Ammon's horn (tissue), 1 donor: ENCODE results near the gene SREK1.

Experiments
- DNase-seq: peaks from one replicate; pipeline ENCODE4 v3.0.0-alpha.2; 2016; ENCODE audit warnings: low spot score

Gene SREK1

DNA sequence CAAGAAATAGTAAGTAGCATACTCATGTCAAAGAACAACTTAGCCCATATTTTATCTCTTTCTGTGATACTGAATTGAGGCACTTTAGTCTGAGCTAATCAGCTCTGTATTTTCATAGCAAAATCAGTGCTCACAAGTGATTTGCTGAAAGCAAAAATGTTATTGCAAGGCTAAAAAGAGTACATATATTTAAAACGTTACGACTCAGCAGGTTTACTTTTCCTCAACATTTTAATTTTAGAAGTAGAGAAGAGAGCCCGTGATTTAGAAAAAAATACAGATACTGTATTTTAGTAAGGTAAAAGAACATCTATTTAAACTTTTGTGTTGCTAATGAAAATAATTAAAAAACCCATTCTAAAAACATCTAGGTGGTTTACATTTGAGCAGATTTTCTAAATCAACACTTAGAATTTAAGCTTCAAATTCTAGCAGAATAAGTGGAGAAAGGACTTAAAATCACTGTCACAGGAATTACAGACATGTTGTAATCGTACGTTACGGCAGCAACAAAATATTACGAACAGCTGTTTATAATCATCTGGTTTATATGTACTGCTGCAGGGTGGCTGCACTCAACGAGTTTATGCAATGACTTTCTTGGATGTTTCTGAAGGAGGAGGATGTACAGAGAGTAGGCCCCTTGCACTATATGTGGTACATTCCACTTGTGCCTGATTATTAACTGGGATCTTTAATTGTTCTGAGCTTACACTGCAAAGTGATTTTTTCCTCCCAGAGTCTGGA lies 20.1 kb downstream of the SREK1 start:
- no peak for DNase-seq

DNA sequence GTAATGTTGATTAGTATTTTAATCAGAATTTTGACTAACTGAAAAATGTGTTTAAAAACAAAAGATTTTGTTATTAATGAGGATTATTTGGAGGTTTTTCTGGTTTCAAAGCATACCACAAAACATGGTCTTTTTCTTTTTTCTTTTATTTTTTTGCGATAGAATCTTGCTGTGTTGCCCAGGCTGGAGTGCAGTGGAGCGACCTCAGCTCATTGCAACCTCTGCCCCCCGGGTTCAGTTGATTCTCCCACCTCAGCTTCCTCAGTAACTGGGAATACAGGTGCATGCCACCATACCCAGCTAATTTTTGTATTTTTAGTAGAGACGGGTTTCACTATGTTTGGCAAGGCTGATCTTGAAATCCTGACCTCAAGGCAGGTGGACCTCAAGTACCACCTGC lies 24.1 kb downstream of the SREK1 start:
- DNase-seq: no peak

DNA sequence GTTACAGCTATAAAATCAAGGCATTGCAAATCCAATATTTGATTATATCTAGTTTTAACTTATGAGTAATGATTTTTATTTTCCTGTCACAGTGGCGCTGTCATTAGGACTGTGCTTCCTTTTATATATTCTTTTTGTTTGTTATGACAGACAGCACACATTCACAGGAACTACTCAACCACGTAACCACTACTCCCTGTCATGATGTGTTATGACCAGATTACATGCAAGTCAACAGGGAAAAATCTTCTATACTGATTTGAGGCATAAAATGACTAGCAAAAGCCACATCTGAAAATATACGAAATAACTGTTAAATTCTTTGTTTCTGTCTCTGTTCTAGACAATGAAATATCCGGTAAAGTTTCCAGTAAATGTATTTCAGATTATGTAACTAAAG lies 25.4 kb downstream of the SREK1 start:
- DNase-seq: no peak

DNA sequence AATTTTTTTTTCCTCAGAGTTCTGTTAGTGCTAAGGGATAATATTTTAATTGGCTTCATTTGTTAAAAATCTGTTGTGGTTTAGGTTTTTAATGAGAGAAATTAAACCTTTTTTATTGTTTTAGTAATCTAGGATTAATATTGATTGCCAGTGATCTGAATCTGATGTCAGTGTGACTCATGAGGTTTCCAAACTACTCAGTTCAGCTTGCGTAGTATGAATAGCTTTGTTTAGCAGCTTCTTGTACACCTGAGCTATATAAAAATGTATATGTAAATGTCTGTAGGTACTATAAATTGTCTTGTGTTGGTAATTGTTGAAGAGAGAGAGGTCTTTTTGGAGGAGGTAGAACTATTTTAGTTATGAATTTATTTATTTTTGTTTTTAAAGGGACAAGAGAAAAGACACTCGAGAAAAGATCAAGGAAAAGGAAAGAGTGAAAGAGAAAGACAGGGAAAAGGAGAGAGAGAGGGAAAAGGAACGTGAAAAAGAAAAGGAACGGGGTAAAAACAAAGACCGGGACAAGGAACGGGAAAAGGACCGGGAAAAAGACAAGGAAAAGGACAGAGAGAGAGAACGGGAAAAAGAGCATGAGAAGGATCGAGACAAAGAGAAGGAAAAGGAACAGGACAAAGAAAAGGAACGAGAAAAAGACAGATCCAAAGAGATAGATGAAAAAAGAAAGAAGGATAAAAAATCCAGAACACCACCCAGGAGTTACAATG lies 26.3 kb downstream of the SREK1 start:
- no peak for DNase-seq

DNA sequence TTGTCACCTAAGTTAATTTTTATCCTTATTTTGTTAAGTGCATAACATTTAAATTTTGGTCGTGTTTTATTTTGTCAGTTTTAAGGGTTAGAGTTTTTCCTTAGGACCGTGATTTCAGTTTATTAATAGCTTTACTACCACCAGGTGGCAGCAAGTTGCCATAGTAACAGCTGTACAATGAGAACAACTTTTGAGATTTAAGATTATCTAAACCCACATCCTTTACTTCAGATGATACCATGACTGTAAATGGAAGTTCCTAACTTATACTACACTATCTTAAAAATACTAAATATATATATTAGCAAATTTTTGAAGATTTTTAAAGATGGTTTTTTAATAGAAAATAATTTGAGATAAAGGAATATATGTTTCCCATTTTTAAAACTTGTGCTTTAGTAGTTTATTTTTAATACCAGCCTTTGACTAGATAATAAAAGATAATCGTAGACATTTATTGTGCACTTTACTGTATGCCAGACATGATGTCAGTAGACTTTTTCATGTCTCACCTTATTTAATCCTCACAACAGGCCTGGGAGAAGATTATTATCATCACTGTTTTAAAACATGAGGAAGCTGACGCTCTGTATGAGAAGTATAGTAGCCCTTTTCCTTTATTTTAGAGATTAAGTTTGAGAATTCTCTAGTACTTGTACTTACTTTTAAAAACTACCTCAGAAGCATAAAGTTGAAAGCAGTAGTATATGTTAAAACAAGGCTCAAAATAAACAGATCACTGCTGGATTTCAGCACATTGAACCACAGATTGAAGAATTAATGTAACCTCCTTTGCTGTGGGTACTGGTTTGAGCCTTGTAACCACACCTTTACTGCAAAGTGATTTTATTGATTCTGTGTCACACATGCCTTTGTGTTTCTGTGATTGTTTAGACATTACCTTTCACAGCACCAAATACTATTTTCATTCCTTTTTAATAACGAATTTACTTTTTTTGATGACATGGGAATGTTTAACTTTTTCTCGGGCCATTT lies 27.5 kb downstream of the SREK1 start:
- peak; percentile 63 for DNase-seq

DNA sequence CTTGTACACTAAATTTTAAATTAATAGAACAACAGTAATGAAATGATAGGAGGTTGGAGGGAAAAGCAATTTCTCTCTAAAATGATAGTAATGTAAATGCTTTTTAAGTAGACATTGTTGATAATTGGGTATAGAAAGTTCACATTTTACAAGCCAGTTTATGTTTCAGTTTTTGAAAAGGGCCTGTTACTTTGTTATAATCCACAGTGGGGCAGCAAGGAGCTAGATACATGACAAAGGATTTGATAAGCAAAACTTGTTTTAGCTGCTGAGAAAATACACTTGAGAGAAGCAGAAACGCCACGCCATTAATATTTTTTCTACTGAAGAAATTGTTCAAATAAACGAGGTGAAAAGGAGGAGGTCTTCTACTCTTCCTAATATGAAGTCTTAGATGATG lies 30.2 kb downstream of the SREK1 start:
- DNase-seq: peak; percentile 54

DNA sequence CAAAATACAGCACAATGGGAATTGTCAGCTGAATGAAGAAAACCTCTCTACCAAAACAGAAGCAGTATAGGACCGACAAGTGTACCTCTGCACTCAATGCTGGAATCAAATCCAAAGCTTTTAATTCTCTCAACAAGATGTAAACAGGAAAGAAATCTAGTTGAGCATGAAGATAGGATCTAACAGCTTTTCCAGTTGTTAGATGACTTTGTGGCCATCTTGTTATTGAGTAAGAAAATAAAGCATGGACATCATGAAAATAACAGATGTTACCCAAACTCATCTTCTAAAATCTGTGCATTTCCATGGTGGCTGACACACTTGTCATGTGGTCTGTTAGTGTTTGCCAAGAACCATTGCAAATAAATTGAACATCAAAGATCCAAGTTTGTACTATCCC lies 34.7 kb downstream of the SREK1 start:
- no peak for DNase-seq

DNA sequence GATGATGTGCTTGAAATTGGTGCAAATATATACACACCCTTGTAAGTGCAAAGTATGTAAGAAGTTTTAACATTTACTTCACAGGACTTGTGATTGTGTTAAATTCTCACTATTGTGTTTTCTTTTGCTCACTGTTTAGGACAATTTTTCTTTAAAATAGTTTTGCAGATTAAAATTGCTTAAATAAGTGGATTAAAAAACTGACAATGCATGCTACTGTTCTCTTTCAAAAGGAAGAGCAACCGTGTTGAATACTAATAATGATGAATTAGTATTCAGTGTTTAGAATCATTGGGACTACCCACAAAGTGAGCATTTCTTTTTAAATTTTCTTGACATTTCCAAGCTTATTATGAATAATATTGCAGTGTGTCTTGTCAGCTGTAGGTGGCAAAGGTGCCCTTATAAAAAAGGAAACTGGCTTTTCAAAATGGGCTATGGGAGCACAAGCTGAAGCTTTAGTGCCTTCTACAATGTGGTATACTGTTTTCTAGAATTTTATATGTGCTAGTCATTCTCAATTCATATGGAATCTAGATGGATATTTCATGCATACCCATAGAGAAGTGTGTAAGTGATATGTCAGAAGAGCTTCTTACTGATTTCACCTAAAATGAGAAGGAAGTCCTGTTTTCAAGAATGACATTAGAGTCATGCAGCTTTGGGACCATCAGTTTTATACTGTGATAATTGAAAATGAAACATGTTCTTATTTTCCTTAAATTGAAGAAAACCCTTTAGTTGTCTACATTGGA lies 35.4 kb downstream of the SREK1 start:
- no peak for DNase-seq

DNA sequence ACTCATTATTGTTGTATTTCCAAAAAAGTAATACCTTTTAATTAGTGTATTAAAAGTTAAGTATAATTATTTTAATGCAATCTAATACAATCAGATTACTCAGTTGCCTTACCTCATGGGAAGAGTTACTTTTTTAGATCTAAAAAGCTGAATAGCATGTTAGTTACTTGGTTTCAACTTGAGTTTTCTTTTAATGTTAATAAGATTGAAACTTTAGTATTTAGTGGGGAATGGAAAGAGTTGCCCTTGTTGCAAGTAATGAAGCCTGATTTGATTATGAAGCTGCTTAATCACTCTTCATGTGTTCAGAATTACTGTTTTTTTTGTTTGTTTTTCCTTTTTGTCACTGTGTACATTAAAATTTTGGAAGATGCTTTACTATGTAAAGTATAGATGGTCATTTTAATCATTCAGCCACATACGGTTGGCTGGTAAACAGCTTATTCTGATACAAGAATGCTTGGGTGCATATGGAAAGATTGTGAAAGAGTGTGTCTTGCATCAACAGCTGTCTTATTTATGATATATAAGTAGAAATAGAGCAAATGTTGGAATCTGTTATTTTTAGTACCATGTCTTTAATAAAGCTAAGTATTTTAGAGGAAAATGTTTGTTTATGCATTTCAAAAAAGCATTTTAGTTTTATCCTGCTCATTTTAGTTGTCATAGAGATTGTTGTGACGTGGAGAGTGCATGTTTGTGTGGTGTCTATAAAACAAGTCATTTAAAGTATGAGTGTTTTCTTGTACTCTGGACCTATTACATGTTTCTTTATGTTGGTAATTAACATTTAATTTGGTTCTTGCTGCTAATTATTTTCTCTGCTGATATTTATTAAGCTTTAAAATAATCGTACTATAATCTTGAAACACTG lies 36.4 kb downstream of the SREK1 start:
- DNase-seq: no peak

DNA sequence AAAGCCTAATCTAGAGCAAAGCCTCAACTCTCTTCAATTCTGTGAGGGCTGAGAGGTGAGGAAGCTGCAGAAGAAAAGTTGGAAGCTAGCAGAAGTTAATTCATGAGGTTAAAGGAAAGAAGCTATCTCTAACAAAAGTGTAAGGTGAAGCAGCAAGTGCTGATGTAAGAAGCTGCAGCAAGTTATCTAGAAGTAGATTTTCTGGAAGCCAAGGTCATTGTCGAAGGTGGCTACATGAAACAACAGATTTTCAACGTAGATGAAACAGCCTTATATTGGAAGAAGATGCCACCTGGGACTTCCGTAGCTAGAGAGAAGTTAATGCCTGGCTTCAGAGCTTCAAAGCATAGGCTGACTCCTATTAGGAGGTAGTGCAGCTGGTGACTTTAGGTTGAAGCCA lies 42.0 kb downstream of the SREK1 start:
- no peak for DNase-seq

DNA sequence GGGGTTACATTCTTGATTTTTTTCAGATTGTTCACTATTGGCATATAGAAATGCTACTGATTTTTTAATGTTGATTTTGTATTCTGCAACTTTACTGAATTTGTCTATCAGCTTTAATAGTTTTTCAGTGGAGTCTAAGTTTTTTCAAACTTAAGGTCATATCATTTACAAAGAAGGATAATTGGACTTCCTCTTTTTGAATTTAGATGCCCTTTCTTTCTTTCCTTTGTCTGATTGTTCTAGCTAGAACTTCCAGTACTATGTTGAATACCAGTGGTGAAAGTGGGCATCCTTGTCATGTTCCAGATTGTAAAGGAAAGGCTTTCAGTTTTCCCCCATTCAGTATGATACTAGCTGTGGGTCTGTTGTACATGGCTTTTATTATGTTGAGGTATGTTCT lies 49.3 kb downstream of the SREK1 start:
- no peak for DNase-seq

DNA sequence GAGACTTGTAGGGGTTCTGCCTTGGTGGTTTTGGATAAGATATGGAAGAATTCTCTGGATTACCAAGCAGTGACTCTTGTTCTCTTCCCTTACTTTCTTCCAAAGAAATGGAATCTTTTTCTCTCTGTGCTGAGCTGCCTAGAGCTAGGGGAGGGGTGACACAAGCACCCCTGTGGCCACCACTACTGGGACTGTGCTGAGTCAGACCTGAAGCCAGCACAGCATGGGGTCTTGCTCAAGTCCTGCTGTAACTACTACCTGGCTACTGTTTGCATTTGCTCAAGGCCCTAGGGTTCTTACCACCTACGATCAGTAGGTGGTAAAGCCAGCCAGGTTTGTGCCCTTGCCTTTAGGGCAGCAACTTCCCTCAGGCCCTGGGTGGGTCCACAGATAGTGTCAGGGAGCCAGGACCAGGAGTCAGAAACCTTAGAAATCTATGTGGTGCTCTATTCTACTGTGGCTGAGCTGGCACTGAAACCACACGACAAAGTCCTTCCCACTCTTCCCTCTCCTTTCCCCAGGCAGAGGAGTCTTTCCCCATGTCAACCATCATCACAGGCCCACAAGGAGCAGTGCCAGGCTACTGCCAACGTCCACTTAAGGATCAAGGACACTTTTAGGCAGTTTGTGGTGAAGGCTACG lies 53.8 kb downstream of the SREK1 start:
- no peak for DNase-seq

DNA sequence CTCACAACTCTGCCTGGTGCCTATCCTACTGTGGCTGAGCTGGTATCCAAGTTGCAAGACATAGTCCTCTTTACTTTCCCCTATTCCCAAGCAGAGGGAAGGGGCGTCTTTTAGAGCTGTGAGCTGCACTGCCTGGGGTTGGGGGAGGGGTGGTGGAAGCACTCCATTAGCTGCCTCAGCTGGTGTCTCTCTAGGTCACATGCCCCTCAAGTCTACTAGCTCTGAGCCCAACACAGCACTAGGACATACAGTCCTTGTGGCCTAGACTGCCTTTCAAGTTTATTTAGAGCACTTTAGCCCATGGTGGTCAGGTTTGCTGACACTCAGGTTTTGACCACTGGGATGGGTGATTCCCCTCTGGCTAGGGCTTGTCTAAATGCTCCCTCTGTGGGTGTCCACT lies 54.7 kb downstream of the SREK1 start:
- DNase-seq: no peak

DNA sequence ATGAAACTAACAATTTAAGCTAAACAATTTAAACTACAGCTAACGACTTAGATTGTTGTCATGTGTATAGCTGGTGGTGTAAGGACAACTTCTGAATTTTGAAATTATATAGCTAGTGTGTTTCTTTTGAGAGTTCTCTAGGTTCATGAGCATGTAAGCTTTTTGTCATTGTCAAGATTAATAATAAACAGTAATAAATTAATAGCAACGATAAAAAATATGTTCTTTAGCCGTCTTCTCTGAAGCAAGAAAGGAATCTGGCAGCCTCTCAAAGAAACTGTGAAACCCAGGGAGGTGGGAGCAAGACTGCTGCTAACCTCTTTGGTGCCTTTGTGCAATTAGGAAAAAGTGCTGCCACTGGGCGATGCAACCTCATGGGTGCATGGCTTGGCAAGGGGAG lies 59.4 kb downstream of the SREK1 start:
- no peak for DNase-seq

DNA sequence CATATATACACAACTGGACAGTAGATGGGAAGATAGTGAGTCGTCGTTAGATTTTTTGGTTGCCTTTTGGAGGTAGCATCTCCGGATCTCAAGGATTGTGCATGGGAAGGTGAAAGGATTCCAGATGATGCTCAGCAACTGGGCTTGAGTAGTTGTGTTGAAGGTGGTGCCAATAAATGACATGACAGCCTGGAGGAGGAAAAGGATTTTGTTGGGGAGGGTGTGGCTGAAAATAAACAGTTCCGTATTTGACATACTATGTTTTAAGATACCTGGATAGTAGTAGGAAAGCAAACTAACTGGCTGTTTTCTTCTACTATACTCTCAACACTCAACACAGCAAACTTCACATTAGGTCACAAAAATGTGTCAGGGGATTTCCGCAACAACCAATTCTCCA lies 62.4 kb downstream of the SREK1 start:
- DNase-seq: no peak

DNA sequence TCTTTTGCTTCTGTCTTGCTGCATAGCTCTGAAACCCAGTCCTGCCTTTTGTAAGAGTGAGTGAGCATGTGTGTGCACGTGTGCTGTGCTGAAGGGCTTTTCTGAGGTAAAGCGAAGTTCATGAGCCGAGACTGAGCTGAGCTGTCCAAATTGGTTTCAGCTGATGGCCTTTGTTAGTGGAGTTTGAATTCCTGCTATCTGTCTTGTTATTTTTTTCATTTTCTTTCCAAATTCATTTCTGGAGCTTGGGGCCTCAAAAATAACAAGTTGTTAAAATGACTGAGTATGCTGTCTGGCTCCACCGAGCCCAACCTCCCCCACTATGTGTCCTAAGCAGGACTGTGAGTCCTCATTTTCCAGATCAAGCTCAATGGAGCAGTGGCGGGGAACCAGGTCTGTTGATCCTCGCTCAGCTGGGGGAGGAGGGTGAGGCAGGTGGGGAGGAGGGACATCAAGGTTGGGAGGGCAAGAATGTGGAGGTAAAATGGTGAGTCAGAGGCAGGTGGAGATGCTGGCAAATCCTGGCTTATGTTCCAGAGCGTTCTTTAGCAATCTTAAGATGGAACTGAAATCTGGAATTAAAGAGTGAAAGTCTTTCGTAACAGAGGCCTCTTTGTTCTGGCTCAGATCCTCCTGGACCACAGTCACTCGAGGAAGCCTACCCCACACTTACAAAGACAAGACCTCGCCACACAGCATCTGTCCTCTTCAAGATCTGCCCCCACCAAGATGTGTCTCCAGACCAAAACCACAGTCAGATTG lies 63.9 kb downstream of the SREK1 start:
- no peak for DNase-seq

DNA sequence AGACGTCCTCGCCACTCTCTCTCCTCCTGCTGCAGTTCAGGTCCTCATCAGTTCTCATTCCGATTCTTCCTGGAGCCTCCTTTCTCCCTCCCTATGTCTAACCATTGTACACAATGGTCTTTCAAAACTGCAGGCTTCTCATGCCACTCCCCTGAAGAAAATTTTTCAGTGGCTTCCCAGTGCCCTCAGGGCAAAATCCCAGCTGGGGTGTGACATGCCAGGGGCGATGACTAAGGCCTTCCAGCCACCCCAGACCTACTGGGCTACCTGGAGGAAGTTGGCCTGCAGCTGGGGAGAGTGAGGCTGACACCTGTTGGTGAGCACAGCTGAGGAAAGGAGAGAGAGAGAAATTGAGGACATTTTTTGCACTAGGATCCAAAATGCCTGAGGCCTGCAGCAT lies 65.2 kb downstream of the SREK1 start:
- DNase-seq: no peak

DNA sequence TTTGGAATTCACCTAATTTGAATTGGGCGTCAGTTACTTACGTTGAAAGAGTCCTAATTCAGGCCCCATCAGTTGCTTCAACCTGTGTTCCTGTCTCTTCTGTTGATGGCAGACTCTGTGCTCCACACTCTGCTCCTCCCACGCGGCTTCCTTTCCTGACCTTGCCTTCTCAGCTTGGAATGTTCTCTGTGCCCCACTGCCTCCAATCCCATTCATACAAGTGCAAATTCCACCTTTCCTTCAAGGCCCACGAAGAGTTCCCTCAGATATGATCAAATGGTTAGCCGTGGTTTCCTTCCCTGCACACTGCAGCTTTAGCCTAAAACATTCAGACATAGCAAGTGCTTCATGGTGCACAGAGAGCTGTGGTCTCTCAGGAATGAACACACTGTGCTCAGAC lies 65.7 kb downstream of the SREK1 start:
- DNase-seq: no peak

DNA sequence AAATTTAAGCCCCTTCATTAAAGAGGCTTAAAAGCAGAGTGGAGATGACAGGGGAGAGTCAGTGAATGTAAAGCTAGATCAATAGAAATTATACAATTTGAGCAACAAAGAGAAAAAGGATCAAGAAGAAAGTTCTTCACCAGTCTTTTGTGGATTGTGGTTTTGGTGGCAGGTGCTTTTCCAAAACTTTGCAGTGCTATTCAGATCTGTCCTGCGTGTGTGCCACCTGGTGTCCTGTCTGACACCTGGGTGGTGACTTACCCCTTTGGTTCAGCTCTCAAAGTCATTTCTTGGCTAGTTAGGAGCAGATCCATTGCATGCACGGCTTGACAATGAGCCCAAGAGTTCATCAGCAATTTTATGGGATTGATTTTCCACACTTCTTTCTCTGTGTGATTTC lies 69.4 kb downstream of the SREK1 start:
- DNase-seq: no peak

DNA sequence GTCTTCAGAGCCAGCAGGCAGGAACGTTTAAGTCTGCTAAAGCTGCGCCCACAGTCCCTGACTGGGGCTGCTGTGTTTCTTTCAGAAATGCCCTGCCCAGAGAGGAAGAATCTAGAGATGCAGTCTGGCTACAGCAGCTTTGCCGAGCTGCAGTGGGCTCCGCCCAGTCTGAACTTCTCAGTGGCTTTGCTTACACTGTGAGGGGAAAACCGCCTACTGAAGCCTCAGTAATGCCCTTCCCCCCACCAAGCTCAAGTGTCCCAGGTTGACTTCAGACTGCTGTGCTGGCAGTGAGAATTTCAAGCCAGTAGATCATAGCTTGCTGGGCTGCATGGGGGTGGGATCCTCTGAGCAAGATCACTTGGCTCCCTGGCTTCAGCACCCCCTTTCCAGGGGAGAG lies 78.4 kb downstream of the SREK1 start:
- DNase-seq: no peak
